Left lung (tissue), 10 donors: ENCODE data around the gene NARS2. TPM values are rescaled to one million over a fixed set of nuclear protein-coding genes. Genes with fewer than 3 reads are reported as not detected.

Experiments
- ATAC-seq: fragments of 200-7000 bp; cut with Tn5 transposase; one replicate; pipeline ENCODE4 v1.9.1; 2020; ENCODE audit warnings: moderate library complexity
- DNase-seq, 4 donors: peaks; one replicate each; pipeline ENCODE4 v3.0.0-alpha.2; 2013 to 2020
- H3K27ac ChIP-seq, 2 donors: fragments of 200-600 bp; sonication (generic) in 1 of 2; one replicate each; pipeline versions ENCODE4 v1.5.0 to v1.8.0; 2020 to 2021
- H3K27me3 ChIP-seq, 2 donors: fragments of 200-600 bp; sonication (generic) in 1 of 2; one replicate each; pipeline versions ENCODE4 v1.5.0 to v1.8.0; 2020 to 2021
- H3K36me3 ChIP-seq, 2 donors: fragments of 200-600 bp; sonication (generic) in 1 of 2; one replicate each; pipeline versions ENCODE4 v1.5.0 to v1.8.0; 2020 to 2021
- H3K4me1 ChIP-seq, 2 donors: fragments of 200-600 bp; one replicate each; pipeline ENCODE4 v1.8.0; 2021
- H3K4me3 ChIP-seq, 2 donors: fragments of 200-600 bp; sonication (generic) in 1 of 2; one replicate each; pipeline versions ENCODE4 v1.5.0 to v1.8.0; 2020 to 2021; ENCODE audit warnings: mild to moderate bottlenecking in 1 of 2
- H3K9me3 ChIP-seq, 2 donors: fragments of 200-600 bp; sonication (generic) in 1 of 2; one replicate each; pipeline versions ENCODE4 v1.5.0 to v1.8.0; 2020 to 2021
- intact Hi-C, 2 donors: fragments of 100-400 bp; cut with DNase I; formaldehyde crosslinking; loops; one replicate each; pipeline versions ENCODE4 v1.11.2 to v1.14.2; 2022
- polyA plus RNA-seq, 6 donors: library from polyadenylated mRNA; unstranded; fragments of 120-200 nt; gene quantifications; one replicate each; pipeline ENCODE4 v1.2.1, GENCODE V29; 2013; ENCODE audit not compliant: insufficient read length in 6 of 6
- total RNA-seq, 2 donors: library from RNA; stranded (reverse); fragmentation: NEBNext Ultra II Directional; extraction: Animal tissue kit (Norgen Biotek cat#: 25700); gene quantifications; one replicate each; pipeline ENCODE4 v1.2.1, GENCODE V29; 2021
- TF ChIP-seq, protein P1 (sequence below), 2 donors: fragments of 200-600 bp; sonication (generic) in 1 of 2; IDR thresholded peaks; one replicate each; pipeline versions ENCODE4 v1.5.0 to v1.8.0; 2021; ENCODE audit warnings: antibody characterized with exemption in 2 of 2
- donor health status: DM: no; HTN: yes; CAD: no.
- donor health status: DM: no; HTN: no; CAD: no.

Gene NARS2
- total and polyA plus RNA-seq, 8 donors: 14.9 to 35.5 (median 28.4) TPM

GRCh38 chr11:78587446-78587845 is 12.8 kb upstream of the NARS2 start:
- no peak for ATAC-seq
- H3K27me3 ChIP-seq: no peaks in the 10 kb centered on the region
- no peak overlapping the region for H3K4me3 ChIP-seq
- H3K27ac ChIP-seq: no peak overlapping the region
- DNase-seq: no peak
- TF ChIP-seq, protein P1, sequence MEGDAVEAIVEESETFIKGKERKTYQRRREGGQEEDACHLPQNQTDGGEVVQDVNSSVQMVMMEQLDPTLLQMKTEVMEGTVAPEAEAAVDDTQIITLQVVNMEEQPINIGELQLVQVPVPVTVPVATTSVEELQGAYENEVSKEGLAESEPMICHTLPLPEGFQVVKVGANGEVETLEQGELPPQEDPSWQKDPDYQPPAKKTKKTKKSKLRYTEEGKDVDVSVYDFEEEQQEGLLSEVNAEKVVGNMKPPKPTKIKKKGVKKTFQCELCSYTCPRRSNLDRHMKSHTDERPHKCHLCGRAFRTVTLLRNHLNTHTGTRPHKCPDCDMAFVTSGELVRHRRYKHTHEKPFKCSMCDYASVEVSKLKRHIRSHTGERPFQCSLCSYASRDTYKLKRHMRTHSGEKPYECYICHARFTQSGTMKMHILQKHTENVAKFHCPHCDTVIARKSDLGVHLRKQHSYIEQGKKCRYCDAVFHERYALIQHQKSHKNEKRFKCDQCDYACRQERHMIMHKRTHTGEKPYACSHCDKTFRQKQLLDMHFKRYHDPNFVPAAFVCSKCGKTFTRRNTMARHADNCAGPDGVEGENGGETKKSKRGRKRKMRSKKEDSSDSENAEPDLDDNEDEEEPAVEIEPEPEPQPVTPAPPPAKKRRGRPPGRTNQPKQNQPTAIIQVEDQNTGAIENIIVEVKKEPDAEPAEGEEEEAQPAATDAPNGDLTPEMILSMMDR (IDR thresholded peaks at IDR 0.05): no peak
- peaks cover 0 to 32% of the 10 kb centered on the region in 2 donors for H3K9me3 ChIP-seq
- intact Hi-C loops: no loop called here
- no peaks in the 10 kb centered on the region for H3K4me1 ChIP-seq
- no peaks in the 10 kb centered on the region for H3K36me3 ChIP-seq

DNA sequence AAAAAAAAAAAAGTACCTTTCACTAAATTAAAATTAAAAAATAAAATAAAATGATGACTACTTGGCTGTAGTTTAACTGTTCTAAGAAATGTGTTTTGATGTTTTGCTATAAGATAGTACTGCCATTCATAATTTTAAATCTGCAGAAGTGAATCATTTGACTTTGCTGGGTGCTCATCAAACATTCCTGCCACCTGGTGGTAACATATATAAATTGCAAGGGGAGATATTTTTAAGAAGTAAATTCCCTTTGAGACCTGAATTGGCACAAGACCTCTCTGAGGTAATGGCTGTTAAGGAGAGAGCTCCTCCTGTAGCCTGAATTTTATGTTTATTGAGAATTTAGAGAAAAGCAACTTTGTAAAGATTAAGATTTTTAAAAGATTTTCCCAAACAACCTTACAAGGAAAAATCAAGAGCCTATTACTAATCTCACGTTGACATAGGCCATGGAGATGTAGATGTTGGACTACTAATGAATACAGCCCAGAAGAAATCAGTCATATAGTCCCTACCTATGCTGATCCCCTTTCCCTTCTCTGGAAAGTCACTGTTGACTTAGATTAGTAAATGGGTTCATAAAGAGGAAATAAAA is 11.9 kb upstream of the NARS2 start:
- Histone ChIP-seq H3K9me3 (peaks cover 0 to 41% of the 10 kb centered on the region in 2 donors), H3K4me1 (no peaks in the 10 kb centered on the region), H3K27me3 (no peaks in the 10 kb centered on the region), H3K27ac (no peak overlapping the region), H3K36me3 (no peaks in the 10 kb centered on the region), H3K4me3 (no peak overlapping the region)
- TF ChIP-seq, protein P1 (IDR thresholded peaks at IDR 0.05): peak; percentile 52 to 59
- DNase-seq: no peak
- peak; percentile 47 for ATAC-seq
- intact Hi-C loops: no loop called here

- TF ChIP-seq, protein P1 (IDR thresholded peaks at IDR 0.05): no peak
- Histone ChIP-seq H3K27ac (no peak overlapping the region), H3K4me3 (no peak overlapping the region), H3K27me3 (no peaks in the 10 kb centered on the region), H3K36me3 (no peaks in the 10 kb centered on the region), H3K9me3 (peaks cover 0 to 42% of the 10 kb centered on the region in 2 donors), H3K4me1 (no peaks in the 10 kb centered on the region)
- intact Hi-C loops: no loop called here
- ATAC-seq (no peak), DNase-seq (no peak)
Observed at GRCh38 chr11:78583889-78584288, 9.2 kb upstream of the NARS2 start.

GRCh38 chr11:78577495-78577894 is 2.8 kb upstream of the NARS2 start:
- no peak overlapping the region for H3K4me3 ChIP-seq
- ATAC-seq (no peak), DNase-seq (no peak)
- intact Hi-C loops: no loop called here
- no peaks in the 10 kb centered on the region for H3K36me3 ChIP-seq
- H3K27ac ChIP-seq: no peak overlapping the region
- H3K27me3 ChIP-seq: no peaks in the 10 kb centered on the region
- TF ChIP-seq, protein P1 (IDR thresholded peaks at IDR 0.05): no peak
- peaks cover 0 to 10% of the 10 kb centered on the region in 2 donors for H3K9me3 ChIP-seq
- H3K4me1 ChIP-seq: peaks cover 7 to 21% of the 10 kb centered on the region in 2 donors

GRCh38 chr11:78576549-78577097 is 2.0 kb upstream of the NARS2 start:
- DNase-seq (no peak), ATAC-seq (no peak)
- Histone ChIP-seq H3K27me3 (no peaks in the 10 kb centered on the region), H3K36me3 (no peaks in the 10 kb centered on the region), H3K27ac (no peak overlapping the region), H3K4me1 (peaks cover 7 to 25% of the 10 kb centered on the region in 2 donors), H3K9me3 (peaks cover 0 to 2% of the 10 kb centered on the region in 2 donors), H3K4me3 (no peak overlapping the region)
- intact Hi-C loops: no loop called here
- TF ChIP-seq, protein P1 (IDR thresholded peaks at IDR 0.05): no peak
